ENCODE data around the gene AGPS.

The AGPS gene

DNA sequence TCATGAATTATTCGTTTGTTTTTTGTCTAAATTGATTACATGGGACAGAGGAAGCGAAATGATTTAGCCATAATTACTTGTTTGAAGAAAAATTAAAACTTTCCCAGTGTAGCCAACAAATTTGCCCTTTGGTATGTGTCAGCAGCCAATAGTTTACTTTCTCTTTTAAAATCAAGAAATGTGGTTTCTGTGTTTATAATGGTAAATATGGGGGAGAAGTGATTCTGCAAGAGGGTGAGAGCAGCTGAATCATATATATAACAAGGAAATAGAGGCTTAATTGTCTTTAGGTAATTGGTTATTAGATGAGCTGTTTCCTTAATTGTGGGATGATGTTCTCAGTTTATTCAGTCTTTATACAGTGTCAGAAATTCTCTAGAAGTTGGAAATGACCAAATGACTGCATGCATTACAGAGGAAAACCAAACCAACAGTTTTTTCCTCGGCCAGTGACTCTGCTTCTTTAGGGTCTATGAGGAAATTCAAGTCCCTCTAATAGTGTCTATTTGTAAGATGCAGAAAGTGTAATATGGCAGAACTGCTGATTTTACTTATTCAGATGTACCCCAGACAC is 132.9 kb downstream of the AGPS start:
- TF ChIP-seq FOXP2 (optimal IDR thresholded peaks at IDR 0.05; ENCODE audit: control extremely low read depth, extremely low read length, insufficient read depth) (no peak), POLR2AphosphoS5 (IDR thresholded peaks at IDR 0.05; ENCODE audit: borderline replicate concordance, low read depth, low read length) (no peak), EZH2 (IDR thresholded peaks at IDR 0.05) (no peak)
- no peak overlapping the region for H3K9ac ChIP-seq (ENCODE audit: insufficient read length)
- no peak for DNase-seq (ENCODE audit: low read depth, low spot score)
- H3K36me3 ChIP-seq (ENCODE audit: insufficient read depth, low read length), result peaks cover 3% of the 10 kb centered on the region; the same call in 1 of the 2 replicates
- H3K27ac ChIP-seq, result no peak overlapping the region; the same call in 1 of the 2 replicates
- H3K4me3 ChIP-seq, result no peak overlapping the region
- H3K9me3 ChIP-seq (ENCODE audit: low read depth, low read length), result no peaks in the 10 kb centered on the region

DNA sequence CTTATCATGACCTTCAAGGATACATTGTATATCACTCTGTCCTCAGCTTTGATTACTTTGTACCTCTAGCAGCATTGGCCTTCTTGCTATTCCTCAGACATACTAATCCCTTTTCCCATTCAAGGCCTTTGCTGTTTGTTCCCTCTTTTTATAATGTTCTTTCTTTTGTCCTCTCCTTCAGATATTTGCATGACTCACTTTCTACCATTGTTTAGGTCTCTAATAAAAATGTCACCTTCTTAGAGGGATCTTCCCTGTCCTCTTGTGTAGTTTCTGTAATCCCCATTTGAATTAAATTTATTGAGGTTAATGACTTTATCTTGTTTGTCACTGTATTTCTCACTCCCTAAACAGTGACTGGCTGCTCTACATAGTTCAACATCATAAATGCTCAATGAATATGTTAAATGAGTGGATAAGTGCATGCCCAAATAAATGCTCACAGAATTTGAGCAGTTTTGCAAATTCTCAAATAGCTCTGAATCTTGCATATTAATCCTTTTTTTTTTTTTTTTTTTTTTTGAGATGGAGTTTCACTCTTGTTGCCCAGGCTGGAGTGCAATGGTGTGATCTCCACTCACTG is 135.9 kb downstream of the AGPS start:
- Histone ChIP-seq H3K36me3 (ENCODE audit: insufficient read depth, low read length) (0 out of 2 replicates have a peak, but pooled peaks cover 3% of the 10 kb centered on the region), H3K4me3 (no peak overlapping the region), H3K27ac (no peak overlapping the region), H3K9me3 (ENCODE audit: low read depth, low read length) (no peaks in the 10 kb centered on the region), H3K9ac (ENCODE audit: insufficient read length) (no peak overlapping the region)
- DNase-seq (ENCODE audit: low read depth, low spot score), result no peak
- no peak for TF ChIP-seq FOXP2 (optimal IDR thresholded peaks at IDR 0.05; ENCODE audit: control extremely low read depth, extremely low read length, insufficient read depth)
- TF ChIP-seq EZH2 (IDR thresholded peaks at IDR 0.05), result no peak
- no peak for TF ChIP-seq POLR2AphosphoS5 (IDR thresholded peaks at IDR 0.05; ENCODE audit: borderline replicate concordance, low read depth, low read length)

DNA sequence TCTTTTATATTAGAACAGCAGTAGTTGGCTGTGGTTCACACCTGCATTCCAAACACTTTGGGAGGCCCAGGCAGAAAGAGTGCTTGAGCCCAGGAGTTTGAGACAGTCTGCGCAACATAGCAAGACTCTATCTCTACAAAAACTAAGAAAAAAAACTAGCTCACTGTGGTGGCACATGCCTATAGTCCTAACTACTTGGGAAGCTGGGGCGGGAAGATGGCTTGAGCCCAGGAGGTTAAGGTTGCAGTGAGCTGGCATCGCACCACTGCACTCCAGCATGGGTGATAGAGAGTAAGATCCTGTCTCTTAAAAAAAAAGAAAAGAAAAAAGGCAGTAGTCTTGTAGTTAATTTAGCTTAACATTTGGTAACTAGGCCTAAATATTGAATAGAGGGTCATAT is 136.6 kb downstream of the AGPS start:
- DNase-seq (ENCODE audit: low read depth, low spot score), result no peak
- H3K36me3 ChIP-seq (ENCODE audit: insufficient read depth, low read length), result 0 out of 2 replicates have a peak, but pooled peaks cover 3% of the 10 kb centered on the region
- no peak overlapping the region for H3K27ac ChIP-seq
- TF ChIP-seq EZH2 (IDR thresholded peaks at IDR 0.05), result no peak
- no peak for TF ChIP-seq POLR2AphosphoS5 (IDR thresholded peaks at IDR 0.05; ENCODE audit: borderline replicate concordance, low read depth, low read length)
- TF ChIP-seq FOXP2 (optimal IDR thresholded peaks at IDR 0.05; ENCODE audit: control extremely low read depth, extremely low read length, insufficient read depth), result no peak
- H3K9ac ChIP-seq (ENCODE audit: insufficient read length), result no peak overlapping the region
- no peak overlapping the region for H3K4me3 ChIP-seq
- H3K9me3 ChIP-seq (ENCODE audit: low read depth, low read length), result no peaks in the 10 kb centered on the region

DNA sequence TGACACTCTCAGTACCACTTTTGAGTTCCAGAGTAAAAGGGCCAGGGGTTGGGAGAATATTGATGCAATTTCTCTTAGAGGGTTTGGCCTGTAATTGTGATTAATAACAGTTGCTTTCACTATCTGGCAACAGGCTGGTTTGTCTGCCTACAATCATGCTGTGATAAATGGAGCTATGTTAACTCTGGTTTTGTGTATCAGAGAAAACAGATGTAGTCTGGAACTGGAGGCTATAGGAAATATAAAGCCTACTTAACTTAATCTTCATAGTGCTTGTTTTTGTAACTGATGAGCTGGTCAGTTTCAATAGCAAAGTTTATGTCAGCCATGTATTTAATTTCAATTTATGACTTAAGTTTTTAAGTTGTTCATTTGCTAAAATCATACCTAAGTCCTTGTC is 138.0 kb downstream of the AGPS start:
- no peak for TF ChIP-seq EZH2 (IDR thresholded peaks at IDR 0.05)
- no peak for TF ChIP-seq POLR2AphosphoS5 (IDR thresholded peaks at IDR 0.05; ENCODE audit: borderline replicate concordance, low read depth, low read length)
- no peak for TF ChIP-seq FOXP2 (optimal IDR thresholded peaks at IDR 0.05; ENCODE audit: control extremely low read depth, extremely low read length, insufficient read depth)
- Histone ChIP-seq H3K4me3 (no peak overlapping the region), H3K27ac (no peak overlapping the region), H3K9ac (ENCODE audit: insufficient read length) (no peak overlapping the region), H3K9me3 (ENCODE audit: low read depth, low read length) (no peaks in the 10 kb centered on the region), H3K36me3 (ENCODE audit: insufficient read depth, low read length) (0 out of 2 replicates have a peak, but pooled peaks cover 3% of the 10 kb centered on the region)
- no peak for DNase-seq (ENCODE audit: low read depth, low spot score)

DNA sequence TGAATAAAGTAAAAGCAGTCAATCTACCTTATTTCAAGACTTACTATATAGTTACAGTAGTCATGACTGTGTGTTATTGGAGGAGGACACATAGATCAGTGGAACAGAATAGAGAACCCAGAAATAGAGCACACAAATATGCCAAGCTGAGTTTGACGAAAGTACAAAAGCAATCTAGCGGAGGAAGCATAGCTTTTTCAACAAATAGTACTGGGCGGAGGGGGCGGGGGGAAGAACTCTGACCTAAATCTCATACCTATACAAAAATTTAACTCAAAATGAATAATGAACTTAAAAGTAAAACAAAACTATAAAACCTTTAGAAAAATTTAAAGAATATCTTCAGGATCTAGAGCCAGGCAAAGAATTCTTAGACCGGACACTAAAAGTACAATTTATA is 139.1 kb downstream of the AGPS start:
- Histone ChIP-seq H3K4me3 (no peak overlapping the region), H3K9ac (ENCODE audit: insufficient read length) (no peak overlapping the region), H3K36me3 (ENCODE audit: insufficient read depth, low read length) (0 out of 2 replicates have a peak, but pooled peaks cover 3% of the 10 kb centered on the region), H3K9me3 (ENCODE audit: low read depth, low read length) (no peaks in the 10 kb centered on the region), H3K27ac (no peak overlapping the region)
- no peak for TF ChIP-seq EZH2 (IDR thresholded peaks at IDR 0.05)
- no peak for TF ChIP-seq POLR2AphosphoS5 (IDR thresholded peaks at IDR 0.05; ENCODE audit: borderline replicate concordance, low read depth, low read length)
- TF ChIP-seq FOXP2 (optimal IDR thresholded peaks at IDR 0.05; ENCODE audit: control extremely low read depth, extremely low read length, insufficient read depth), result no peak
- DNase-seq (ENCODE audit: low read depth, low spot score), result no peak

DNA sequence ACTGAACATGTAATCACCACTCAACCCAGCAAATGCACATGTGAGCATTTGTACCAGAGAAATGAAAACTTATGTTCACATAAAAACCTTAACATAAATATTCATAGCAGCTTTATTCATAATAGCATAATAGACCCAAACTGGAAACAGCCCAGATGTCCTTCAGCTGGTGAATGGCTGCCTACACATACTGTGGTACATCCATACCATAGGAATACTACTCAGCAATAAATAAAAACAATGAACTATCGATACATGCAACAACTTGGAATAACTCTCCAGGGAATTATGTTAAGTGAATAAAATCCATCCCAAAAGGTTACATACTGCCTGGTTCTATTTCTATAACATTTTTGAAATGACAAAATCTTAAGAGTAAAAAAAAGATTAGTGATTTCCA is 140.0 kb downstream of the AGPS start:
- no peak for DNase-seq (ENCODE audit: low read depth, low spot score)
- H3K27ac ChIP-seq, result no peak overlapping the region
- H3K4me3 ChIP-seq, result no peak overlapping the region
- no peaks in the 10 kb centered on the region for H3K9me3 ChIP-seq (ENCODE audit: low read depth, low read length)
- no peak for TF ChIP-seq POLR2AphosphoS5 (IDR thresholded peaks at IDR 0.05; ENCODE audit: borderline replicate concordance, low read depth, low read length)
- TF ChIP-seq FOXP2 (optimal IDR thresholded peaks at IDR 0.05; ENCODE audit: control extremely low read depth, extremely low read length, insufficient read depth), result no peak
- no peak for TF ChIP-seq EZH2 (IDR thresholded peaks at IDR 0.05)
- 0 out of 2 replicates have a peak, but pooled peaks cover 3% of the 10 kb centered on the region for H3K36me3 ChIP-seq (ENCODE audit: insufficient read depth, low read length)
- no peak overlapping the region for H3K9ac ChIP-seq (ENCODE audit: insufficient read length)

DNA sequence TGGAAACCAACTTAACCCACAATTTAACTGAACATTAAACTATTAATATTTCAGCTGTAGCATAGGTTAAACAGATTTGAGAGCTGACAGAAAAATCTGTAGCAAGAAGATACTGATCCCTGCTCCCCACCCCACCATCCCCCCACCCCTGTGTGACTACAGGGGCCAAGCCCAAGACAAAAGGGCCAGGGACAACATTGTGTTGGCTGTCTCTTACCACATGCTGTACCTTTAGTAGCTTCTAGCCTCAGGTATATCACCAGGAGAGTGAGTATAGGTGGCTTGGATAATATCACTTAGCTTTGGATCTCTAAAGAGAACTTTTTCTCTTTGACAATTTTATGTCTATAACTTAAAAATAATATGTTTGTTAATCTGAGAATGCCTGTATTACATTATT is 140.7 kb downstream of the AGPS start:
- H3K9ac ChIP-seq (ENCODE audit: insufficient read length), result no peak overlapping the region
- no peak overlapping the region for H3K4me3 ChIP-seq
- H3K36me3 ChIP-seq (ENCODE audit: insufficient read depth, low read length), result 0 out of 2 replicates have a peak, but pooled peaks cover 3% of the 10 kb centered on the region
- DNase-seq (ENCODE audit: low read depth, low spot score), result no peak
- TF ChIP-seq EZH2 (IDR thresholded peaks at IDR 0.05) (no peak), FOXP2 (optimal IDR thresholded peaks at IDR 0.05; ENCODE audit: control extremely low read depth, extremely low read length, insufficient read depth) (no peak), POLR2AphosphoS5 (IDR thresholded peaks at IDR 0.05; ENCODE audit: borderline replicate concordance, low read depth, low read length) (no peak)
- H3K9me3 ChIP-seq (ENCODE audit: low read depth, low read length), result no peaks in the 10 kb centered on the region
- no peak overlapping the region for H3K27ac ChIP-seq

DNA sequence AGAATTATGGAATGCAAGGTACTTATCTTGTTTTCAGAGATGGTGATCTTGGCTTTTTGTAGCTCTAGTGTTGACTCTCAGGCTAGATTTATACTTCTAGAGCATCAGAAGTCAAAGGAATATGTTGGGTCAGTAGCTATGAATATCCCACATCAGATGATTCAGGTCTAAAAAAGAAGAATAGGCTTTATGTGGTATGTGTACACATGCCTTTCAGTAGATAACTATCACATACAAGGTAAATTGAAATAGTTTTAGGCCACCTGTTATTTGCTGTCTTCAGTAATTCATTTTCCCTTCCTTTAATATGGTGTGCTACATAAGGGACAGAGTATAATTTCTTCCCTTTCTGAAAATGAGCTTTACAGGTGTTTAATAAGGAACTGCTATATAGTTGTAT is 142.4 kb downstream of the AGPS start:
- no peak for DNase-seq (ENCODE audit: low read depth, low spot score)
- no peak overlapping the region for H3K4me3 ChIP-seq
- H3K9ac ChIP-seq (ENCODE audit: insufficient read length), result no peak overlapping the region
- 0 out of 2 replicates have a peak, but pooled peaks cover 3% of the 10 kb centered on the region for H3K36me3 ChIP-seq (ENCODE audit: insufficient read depth, low read length)
- no peaks in the 10 kb centered on the region for H3K9me3 ChIP-seq (ENCODE audit: low read depth, low read length)
- no peak overlapping the region for H3K27ac ChIP-seq
- no peak for TF ChIP-seq FOXP2 (optimal IDR thresholded peaks at IDR 0.05; ENCODE audit: control extremely low read depth, extremely low read length, insufficient read depth)
- TF ChIP-seq POLR2AphosphoS5 (IDR thresholded peaks at IDR 0.05; ENCODE audit: borderline replicate concordance, low read depth, low read length), result no peak
- no peak for TF ChIP-seq EZH2 (IDR thresholded peaks at IDR 0.05)
